HG03103 (cell line): Measurements from ENCODE around the gene CCDC92.

Experiments
- ATAC-seq: cut with Tn5 transposase; IDR thresholded peaks from one replicate; pipeline ENCODE4 v1.9.1; 2021; ENCODE audit warnings: low read depth; ENCODE audit not compliant: unreplicated experiment

Gene CCDC92

DNA sequence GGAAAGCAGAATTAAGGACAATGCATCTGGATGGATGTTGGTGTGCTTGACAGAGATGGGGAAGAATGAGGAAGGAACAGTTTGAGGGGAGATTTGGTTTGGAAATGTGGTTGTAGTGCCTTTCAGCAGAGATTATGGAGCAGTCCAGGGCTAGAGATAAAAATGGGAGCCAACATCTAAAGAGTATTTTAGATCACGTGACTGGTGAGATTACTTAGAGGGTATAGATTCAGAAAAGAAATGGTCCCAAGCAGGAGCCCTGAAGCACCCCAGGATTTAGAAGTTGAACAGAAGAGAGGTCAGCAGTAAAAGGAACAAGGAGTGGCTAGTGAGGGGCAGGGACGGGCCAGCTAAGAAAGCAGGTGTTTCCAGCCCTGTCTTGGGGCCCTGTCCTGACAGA, 30.0 kb upstream of the CCDC92 start:
- no peak for ATAC-seq

DNA sequence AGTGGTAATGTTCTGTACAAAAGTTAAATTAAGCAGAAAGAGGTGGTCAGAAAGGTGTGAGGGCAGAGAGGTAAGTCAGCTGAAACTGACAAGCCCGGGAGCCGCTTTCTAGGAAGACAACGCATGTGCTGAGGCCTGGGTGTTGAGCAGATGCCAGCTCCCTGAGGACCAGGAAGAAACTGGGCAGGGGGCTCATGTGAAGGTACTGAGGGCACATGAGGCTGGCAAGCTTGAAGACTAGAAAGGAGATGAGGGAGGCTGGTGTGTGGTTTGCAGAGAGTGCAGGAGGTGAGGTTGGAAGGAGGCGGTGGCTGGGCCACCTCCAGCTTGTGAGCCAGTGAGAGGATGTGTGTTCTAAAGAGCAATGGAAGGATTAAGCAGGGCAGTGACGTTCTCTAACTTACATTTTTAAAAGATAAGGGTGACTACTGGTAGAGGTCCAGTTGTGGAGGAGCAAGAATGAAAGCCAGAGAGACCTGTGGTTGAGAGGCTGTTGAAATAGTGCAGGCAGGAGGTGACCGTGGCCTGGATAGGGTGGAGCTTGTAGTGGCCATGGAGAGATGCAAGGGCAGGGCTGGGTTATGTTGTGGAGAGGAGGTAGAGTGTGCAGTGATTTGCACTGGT, 29.5 kb upstream of the CCDC92 start:
- no peak for ATAC-seq

- ATAC-seq, result no peak
These were observed 28.7 kb upstream of the CCDC92 start for GRCh38 chr12:124001343-124001742.

DNA sequence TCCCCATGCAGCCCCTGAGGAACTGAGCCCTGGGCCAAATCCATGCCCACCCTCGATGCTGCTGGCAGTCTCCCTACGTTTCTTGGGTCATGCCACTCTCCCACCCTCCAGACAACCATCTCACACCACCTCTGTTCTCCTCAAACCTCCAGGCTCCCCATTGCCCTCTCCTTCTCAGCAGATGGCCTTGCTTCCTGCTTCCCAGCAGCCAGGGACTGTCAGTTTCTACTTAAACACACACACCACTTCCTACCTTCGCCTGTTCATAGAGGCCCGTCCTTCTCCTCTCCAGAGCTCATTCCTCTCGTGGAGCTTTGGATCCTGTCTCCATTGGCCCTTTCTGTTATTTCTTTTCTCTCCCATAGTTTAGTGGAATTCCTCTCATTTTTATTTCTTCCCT, 27.5 kb upstream of the CCDC92 start:
- no peak for ATAC-seq

GRCh38 chr12:123998991-123999359, 26.3 kb upstream of the CCDC92 start:
- no peak for ATAC-seq

DNA sequence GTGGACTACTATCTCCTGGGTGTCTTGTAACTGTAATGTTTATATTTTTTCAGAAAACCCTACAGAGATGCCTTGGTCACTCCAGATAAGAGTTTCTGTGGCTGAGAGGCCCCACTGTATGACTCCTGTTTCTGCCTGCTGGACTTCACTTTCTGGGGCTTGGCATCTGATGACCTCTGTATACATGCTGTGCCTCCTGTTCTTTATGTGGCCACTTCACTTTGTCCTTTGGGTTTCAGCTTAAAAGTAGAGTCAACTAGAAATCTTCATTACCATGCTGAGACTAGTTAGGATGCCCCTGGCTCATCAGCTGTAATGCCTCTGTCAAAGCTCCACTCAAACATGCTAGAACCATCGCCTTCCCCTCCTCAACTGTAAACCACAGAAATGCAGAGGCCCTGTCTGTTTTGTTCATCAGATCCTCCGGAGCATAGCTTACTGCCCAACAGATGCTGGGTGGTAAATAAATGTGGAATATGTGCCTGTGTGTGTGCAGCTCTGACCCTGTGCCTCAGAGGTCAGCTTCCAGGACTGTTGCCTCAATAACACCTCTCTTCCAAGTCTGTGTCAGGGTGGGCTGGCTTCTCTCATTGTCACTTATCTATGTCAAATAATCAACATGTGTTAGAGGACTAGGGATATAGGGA, 25.8 kb upstream of the CCDC92 start:
- no peak for ATAC-seq

- no peak for ATAC-seq
These were observed 25.3 kb upstream of the CCDC92 start for GRCh38 chr12:123997908-123998307.

DNA sequence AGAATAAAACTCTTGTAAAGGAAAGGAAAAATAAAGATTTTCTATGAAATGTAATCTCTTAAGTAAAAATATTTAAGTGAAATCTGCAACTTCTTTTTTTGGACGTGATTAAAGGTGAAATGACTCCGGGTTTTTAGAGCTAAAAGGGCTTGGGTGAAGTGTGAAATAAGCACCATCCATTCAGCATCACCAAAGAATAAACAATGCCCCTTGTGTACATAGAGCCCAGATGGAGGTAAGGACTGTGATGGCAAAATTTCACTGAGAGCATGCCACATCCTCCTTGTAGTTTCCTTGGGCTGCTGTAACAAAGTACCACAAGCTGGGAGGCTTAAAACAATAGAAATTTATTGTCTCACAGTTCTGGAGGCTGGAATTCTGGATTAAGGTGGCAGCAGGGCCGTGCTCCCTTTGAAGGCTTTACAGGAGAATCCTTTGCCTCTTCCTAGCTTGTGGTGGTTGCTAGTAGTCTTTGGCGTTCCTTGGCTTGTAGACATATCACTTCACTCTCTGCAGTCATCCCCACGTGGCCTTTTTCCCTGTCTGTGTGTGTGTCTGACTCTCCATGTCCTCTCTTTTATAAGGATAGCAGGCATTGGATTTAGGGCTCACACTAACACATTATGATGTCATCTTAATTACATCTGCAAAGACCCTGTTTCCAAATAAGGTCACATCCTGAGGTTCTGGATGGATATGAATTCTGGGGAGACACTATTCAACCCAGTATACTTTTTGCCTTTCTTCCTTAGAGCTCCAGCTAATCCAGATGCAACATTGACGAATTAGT, 24.6 kb upstream of the CCDC92 start:
- no peak for ATAC-seq

DNA sequence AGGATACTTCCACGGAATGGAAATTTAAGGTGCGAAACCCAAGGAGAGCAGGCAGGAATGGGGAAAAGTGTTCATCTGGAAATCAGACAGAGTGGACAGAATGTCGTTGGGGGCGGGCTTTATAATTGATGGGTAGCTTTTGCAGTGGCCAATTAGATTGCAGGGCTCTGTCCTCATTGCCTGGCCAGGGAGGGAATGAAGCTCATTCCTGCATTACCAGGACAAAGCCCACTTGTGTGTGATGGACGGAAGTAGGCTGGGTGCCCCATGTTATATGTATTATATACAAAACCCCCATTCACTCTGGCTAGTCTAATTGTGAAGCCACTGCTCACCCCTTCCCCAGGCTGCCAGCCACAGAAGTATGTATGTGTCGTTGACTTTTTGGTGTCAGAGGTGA, 23.9 kb upstream of the CCDC92 start:
- ATAC-seq, result no peak

DNA sequence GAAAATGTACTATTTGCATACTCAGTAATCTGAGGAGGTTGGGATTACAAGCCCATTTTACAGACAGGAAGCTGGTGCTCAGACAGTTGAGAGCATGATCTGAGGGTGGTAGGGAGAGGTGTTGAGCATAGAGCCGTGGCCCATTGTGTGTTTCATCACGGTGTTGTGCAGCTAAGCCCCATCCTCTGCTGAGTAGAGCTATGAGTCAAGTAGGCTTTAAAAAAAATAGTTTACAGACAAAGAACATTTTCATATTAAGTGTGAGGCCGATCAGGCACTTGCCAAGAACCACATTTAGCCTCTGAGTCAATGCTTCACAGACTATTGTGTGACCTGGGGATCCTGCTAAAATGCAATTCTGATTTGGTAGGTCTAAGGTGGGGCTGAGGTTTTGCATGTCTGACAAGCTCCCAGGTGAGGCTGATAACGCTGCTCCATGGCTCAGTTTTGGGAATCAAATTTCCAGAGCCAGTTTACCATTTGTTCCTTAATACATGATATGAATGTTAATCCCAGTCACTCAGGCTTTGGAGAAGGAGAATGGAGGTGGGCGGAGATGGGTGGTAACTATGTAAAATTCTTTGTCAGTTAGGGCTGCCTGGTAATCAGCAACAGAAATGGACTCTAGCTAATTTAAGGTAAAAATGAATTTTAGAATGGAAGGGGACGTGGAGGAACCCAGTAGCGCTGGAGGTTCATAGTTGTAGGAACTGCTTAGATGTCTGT, 22.6 kb upstream of the CCDC92 start:
- no peak for ATAC-seq

- ATAC-seq, result no peak
These were observed 19.6 kb upstream of the CCDC92 start for GRCh38 chr12:123992118-123992825.

GRCh38 chr12:123991372-123991951, 18.8 kb upstream of the CCDC92 start:
- ATAC-seq, result no peak

DNA sequence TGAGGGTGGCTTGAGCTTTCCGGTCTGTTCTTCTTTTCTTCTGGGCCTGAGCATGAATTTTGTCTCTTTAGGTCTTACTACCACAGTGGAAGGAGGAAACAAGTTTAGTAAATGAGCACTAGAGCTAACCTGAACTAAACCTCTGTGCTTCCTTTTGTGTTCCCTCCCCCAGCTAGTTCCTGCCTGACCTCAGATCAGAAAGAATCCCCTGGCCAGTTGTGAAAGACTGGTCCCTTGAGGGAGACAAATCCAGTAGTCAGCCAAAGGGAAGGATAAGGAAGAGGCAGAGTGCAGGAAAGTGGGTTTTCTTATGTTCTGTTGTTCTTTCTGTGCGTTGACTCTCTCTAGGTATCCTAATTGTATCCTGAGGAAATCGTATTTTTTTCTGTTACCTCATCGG, 17.9 kb upstream of the CCDC92 start:
- no peak for ATAC-seq

- no peak for ATAC-seq
These were observed 17.1 kb upstream of the CCDC92 start for GRCh38 chr12:123989753-123990152.

GRCh38 chr12:123989168-123989567, 16.5 kb upstream of the CCDC92 start:
- no peak for ATAC-seq

- no peak for ATAC-seq
These were observed 14.4 kb upstream of the CCDC92 start for GRCh38 chr12:123987022-123987421.

GRCh38 chr12:123986374-123986965, 13.8 kb upstream of the CCDC92 start:
- no peak for ATAC-seq

- ATAC-seq, result peak; percentile 45
These were observed 12.3 kb upstream of the CCDC92 start for GRCh38 chr12:123984903-123985302.

- no peak for ATAC-seq
These were observed 11.3 kb upstream of the CCDC92 start for GRCh38 chr12:123983822-123984485.
